Measurements from ENCODE around the gene CLRN3. TPM values are rescaled to one million over a fixed set of nuclear protein-coding genes. Genes with fewer than 3 reads are reported as not detected.

The CLRN3 gene
- total RNA-seq, 2 donors from 2014 or later: not detected

DNA sequence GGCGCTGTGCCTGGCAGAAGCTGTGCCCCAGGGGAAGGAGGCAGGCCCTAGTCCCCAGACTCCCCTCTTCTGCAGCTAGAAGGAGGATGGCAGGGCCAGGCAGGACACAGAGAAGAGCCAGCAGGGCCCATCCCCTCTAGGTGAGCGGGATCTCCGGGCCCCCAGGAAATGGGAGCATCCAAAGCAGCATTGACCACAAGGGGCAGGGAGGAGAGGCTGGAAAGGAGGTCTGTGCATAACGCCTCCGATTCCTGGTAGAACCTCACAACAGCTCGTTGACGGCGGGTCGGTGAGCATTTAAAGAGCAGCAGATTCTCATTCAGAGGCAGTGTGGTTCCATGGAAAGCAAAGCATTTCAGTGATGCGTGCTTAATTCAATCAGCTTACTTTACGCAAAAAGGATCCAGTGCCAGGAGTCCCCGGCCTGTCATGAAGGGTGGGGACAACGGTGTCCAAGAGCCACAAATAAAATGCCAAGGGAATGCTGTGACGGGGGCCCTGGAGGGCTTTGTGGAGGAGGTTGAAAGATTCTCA, 41.0 kb downstream of the CLRN3 start:
- H3K27me3 Mint-ChIP-seq (ENCODE audit: low read depth): peaks cover 8% of the 10 kb centered on the region
- H3K4me3 Mint-ChIP-seq: no peak overlapping the region
- H3K9me3 Mint-ChIP-seq: no peaks in the 10 kb centered on the region
- no peaks in the 10 kb centered on the region for H3K36me3 Mint-ChIP-seq (ENCODE audit: insufficient read depth in 2 of 2)
- DNase-seq (no peak), ATAC-seq (replicated peaks in 1 of 2) (no peak)
- H3K27ac Mint-ChIP-seq: no peak overlapping the region
- no peaks in the 10 kb centered on the region for H3K4me1 Mint-ChIP-seq (ENCODE audit: low read depth)

- ATAC-seq (replicated peaks in 1 of 2) (no peak), DNase-seq (no peak)
- Mint-ChIP-seq H3K4me1 (ENCODE audit: low read depth) (no peaks in the 10 kb centered on the region), H3K27me3 (ENCODE audit: low read depth) (peaks cover 8% of the 10 kb centered on the region), H3K36me3 (ENCODE audit: insufficient read depth in 2 of 2) (no peaks in the 10 kb centered on the region), H3K4me3 (no peak overlapping the region), H3K9me3 (no peaks in the 10 kb centered on the region), H3K27ac (no peak overlapping the region)
These were observed 41.8 kb downstream of the CLRN3 start for GRCh38 chr10:127850944-127851343.

- no peak for ATAC-seq (replicated peaks in 1 of 2)
- Mint-ChIP-seq H3K4me1 (ENCODE audit: low read depth) (no peaks in the 10 kb centered on the region), H3K36me3 (ENCODE audit: insufficient read depth in 2 of 2) (no peaks in the 10 kb centered on the region), H3K4me3 (no peak overlapping the region), H3K9me3 (no peaks in the 10 kb centered on the region), H3K27me3 (ENCODE audit: low read depth) (peaks cover 8% of the 10 kb centered on the region), H3K27ac (no peak overlapping the region)
- no peak for DNase-seq
These were observed 42.8 kb downstream of the CLRN3 start for GRCh38 chr10:127849921-127850320.

DNA sequence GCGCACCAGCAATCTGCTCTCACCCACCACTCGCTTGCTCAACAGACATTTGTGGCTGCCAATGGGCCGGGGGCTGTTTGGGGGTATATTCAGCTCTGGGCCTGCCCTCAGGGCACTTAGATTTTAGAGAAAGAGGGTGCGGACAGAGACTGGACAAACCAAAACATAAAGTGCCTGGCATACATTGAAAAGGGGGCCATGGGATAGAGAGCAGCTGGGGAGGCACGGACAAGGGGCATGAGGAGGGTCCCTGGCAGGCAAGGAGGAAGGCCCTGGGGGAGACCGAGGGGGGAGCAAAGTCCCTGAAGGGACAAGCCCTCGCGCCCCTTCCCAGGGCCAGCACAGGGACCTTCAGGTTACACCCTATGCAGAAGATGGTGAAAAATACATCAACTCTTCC, 43.5 kb downstream of the CLRN3 start:
- Mint-ChIP-seq H3K9me3 (no peaks in the 10 kb centered on the region), H3K4me1 (ENCODE audit: low read depth) (no peaks in the 10 kb centered on the region), H3K4me3 (no peak overlapping the region), H3K27ac (no peak overlapping the region), H3K36me3 (ENCODE audit: insufficient read depth in 2 of 2) (no peaks in the 10 kb centered on the region), H3K27me3 (ENCODE audit: low read depth) (peaks cover 8% of the 10 kb centered on the region)
- ATAC-seq (replicated peaks in 1 of 2) (no peak), DNase-seq (no peak)

DNA sequence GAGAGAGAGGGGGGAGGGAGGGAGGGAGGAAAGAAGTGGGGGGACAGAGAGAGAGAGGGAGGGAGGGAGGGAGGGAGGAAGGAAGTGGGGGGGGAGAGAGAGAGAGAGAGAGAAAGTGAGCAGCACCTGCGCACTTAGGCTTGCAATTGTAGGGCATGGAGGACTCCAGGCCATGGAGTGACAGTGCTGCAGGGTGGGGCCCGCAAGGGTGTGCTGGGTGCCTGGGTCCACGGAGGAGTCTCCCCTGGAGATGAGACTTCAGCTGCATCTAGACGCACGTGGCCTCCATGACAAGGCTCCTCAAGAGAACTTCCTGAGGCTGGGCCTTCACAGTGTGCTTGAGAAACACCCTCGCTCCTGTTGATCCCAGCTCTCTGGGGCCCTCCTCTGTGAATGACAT, 44.5 kb downstream of the CLRN3 start:
- Mint-ChIP-seq H3K27me3 (ENCODE audit: low read depth) (peaks cover 1% of the 10 kb centered on the region), H3K4me3 (no peak overlapping the region), H3K9me3 (no peaks in the 10 kb centered on the region), H3K27ac (no peak overlapping the region), H3K4me1 (ENCODE audit: low read depth) (no peaks in the 10 kb centered on the region), H3K36me3 (ENCODE audit: insufficient read depth in 2 of 2) (no peaks in the 10 kb centered on the region)
- DNase-seq (no peak), ATAC-seq (replicated peaks in 1 of 2) (no peak)

- no peaks in the 10 kb centered on the region for H3K36me3 Mint-ChIP-seq (ENCODE audit: insufficient read depth in 2 of 2)
- H3K27ac Mint-ChIP-seq: no peak overlapping the region
- ATAC-seq (replicated peaks in 1 of 2) (no peak), DNase-seq (no peak)
- H3K4me1 Mint-ChIP-seq (ENCODE audit: low read depth): no peaks in the 10 kb centered on the region
- H3K9me3 Mint-ChIP-seq: no peaks in the 10 kb centered on the region
- no peaks in the 10 kb centered on the region for H3K27me3 Mint-ChIP-seq (ENCODE audit: low read depth)
- no peak overlapping the region for H3K4me3 Mint-ChIP-seq
These were observed 47.0 kb downstream of the CLRN3 start for GRCh38 chr10:127845756-127846155.

GRCh38 chr10:127840884-127841283, 51.9 kb downstream of the CLRN3 start:
- ATAC-seq (replicated peaks in 1 of 2): no peak
- peaks cover 7% of the 10 kb centered on the region for H3K27me3 Mint-ChIP-seq (ENCODE audit: low read depth)
- H3K4me1 Mint-ChIP-seq (ENCODE audit: low read depth): no peaks in the 10 kb centered on the region
- peaks cover 0 to 1% of the 10 kb centered on the region in 2 donors for H3K9me3 Mint-ChIP-seq
- H3K27ac Mint-ChIP-seq: no peak overlapping the region
- no peaks in the 10 kb centered on the region for H3K36me3 Mint-ChIP-seq (ENCODE audit: insufficient read depth in 2 of 2)
- no peak for DNase-seq
- H3K4me3 Mint-ChIP-seq: no peak overlapping the region

DNA sequence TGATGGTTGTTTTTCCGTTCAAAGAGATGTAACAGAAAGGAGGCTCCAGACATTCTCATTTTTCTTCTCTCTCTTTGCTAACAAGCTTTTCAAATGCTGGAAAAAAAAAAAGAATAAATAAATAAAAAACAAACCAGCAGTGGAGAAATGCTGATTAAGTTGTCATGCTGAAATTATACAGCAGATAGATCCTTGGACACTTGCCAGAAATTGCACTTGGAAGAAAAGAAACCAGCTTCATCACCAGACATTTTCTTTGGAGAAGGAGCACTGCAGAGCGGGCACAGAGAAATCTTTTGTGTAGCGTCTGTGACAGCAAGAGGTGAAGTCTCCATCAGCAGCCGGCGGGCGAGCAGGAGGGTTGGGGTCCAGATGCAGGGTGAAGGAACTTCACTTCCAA, 55.8 kb downstream of the CLRN3 start:
- Mint-ChIP-seq H3K4me1 (ENCODE audit: low read depth) (no peaks in the 10 kb centered on the region), H3K27me3 (ENCODE audit: low read depth) (peaks cover 7% of the 10 kb centered on the region), H3K27ac (no peak overlapping the region), H3K36me3 (ENCODE audit: insufficient read depth in 2 of 2) (no peaks in the 10 kb centered on the region), H3K4me3 (no peak overlapping the region), H3K9me3 (peaks cover 0 to 1% of the 10 kb centered on the region in 2 donors)
- DNase-seq (no peak), ATAC-seq (replicated peaks in 1 of 2) (no peak)

DNA sequence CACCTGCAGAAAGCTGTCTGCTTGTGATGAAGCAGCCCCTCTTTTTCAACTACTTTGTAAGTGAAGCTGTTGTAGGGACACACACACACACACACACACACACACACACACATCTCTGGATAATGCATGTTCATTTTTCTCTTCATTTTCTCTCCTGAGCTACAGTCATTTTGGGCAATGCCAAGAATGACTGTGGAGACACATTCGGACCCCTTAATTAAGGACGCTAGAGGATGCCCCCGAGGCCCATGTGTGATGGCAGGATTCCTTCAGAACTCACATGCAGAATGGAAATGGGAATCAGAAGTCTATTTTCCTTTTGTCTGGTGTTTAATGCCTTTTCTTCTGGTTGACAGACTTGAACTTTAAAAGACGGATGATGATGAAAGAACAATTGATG, 56.6 kb downstream of the CLRN3 start:
- Mint-ChIP-seq H3K4me1 (ENCODE audit: low read depth) (no peaks in the 10 kb centered on the region), H3K4me3 (no peak overlapping the region), H3K27ac (no peak overlapping the region), H3K27me3 (ENCODE audit: low read depth) (peaks cover 7% of the 10 kb centered on the region), H3K9me3 (peaks cover 0 to 1% of the 10 kb centered on the region in 2 donors), H3K36me3 (ENCODE audit: insufficient read depth in 2 of 2) (no peaks in the 10 kb centered on the region)
- ATAC-seq (replicated peaks in 1 of 2) (no peak), DNase-seq (no peak)

GRCh38 chr10:127834791-127835190, 58.0 kb downstream of the CLRN3 start:
- peaks cover 7% of the 10 kb centered on the region for H3K27me3 Mint-ChIP-seq (ENCODE audit: low read depth)
- H3K36me3 Mint-ChIP-seq (ENCODE audit: insufficient read depth in 2 of 2): no peaks in the 10 kb centered on the region
- no peak overlapping the region for H3K4me3 Mint-ChIP-seq
- DNase-seq: no peak
- ATAC-seq (replicated peaks in 1 of 2): no peak
- H3K4me1 Mint-ChIP-seq (ENCODE audit: low read depth): no peaks in the 10 kb centered on the region
- no peak overlapping the region for H3K27ac Mint-ChIP-seq
- H3K9me3 Mint-ChIP-seq: peaks cover 0 to 1% of the 10 kb centered on the region in 2 donors

DNA sequence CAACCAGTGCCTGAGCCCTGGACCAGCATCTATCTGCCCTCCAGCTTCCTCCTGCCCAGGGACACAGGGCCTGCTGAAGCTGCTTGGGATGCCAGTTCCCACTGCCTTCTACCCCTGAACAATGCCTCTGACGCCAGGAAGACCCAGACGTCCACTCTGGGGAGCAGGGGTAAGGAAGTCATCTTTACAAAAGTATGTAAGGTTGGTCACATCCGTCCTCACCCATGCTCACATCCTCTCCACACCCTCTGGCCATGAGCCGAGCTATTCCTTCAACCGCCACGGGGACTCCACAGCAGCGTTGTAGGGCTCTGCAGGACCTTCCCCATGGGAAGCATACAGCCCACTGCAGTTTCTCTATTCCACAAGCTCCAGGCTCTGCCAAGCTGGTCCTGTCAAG, 58.5 kb downstream of the CLRN3 start:
- no peak for DNase-seq
- Mint-ChIP-seq H3K27me3 (ENCODE audit: low read depth) (peaks cover 7% of the 10 kb centered on the region), H3K4me1 (ENCODE audit: low read depth) (no peaks in the 10 kb centered on the region), H3K4me3 (no peak overlapping the region), H3K27ac (no peak overlapping the region), H3K9me3 (peaks cover 0 to 1% of the 10 kb centered on the region in 2 donors), H3K36me3 (ENCODE audit: insufficient read depth in 2 of 2) (no peaks in the 10 kb centered on the region)
- no peak for ATAC-seq (replicated peaks in 1 of 2)

DNA sequence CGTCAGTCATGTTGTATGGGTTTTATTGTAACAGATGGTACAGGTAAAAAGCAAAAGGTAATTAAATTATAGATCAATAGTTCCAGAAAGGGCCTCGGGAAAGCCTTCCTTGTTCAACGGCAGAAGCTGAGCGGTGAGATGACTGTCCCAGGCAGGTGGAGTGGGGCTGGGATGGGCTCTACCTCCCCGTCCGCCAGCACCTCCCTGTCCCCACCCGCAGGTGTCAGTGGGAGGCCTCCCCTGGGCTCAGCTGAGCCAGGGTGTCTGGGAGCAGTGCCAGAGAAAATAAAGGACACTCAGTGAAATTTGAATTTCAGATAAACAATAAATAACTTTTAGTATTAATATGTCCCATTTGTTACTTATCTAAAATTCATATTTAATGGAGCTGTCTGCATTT, 58.9 kb downstream of the CLRN3 start:
- Mint-ChIP-seq H3K36me3 (ENCODE audit: insufficient read depth in 2 of 2) (no peaks in the 10 kb centered on the region), H3K4me3 (no peak overlapping the region), H3K27ac (no peak overlapping the region), H3K4me1 (ENCODE audit: low read depth) (no peaks in the 10 kb centered on the region), H3K27me3 (ENCODE audit: low read depth) (peaks cover 7% of the 10 kb centered on the region), H3K9me3 (peaks cover 0 to 1% of the 10 kb centered on the region in 2 donors)
- DNase-seq (no peak), ATAC-seq (replicated peaks in 1 of 2) (no peak)

GRCh38 chr10:127832501-127832900, 60.2 kb downstream of the CLRN3 start:
- ATAC-seq (replicated peaks in 1 of 2): no peak
- Mint-ChIP-seq H3K36me3 (ENCODE audit: insufficient read depth in 2 of 2) (no peaks in the 10 kb centered on the region), H3K27me3 (ENCODE audit: low read depth) (no peaks in the 10 kb centered on the region), H3K4me1 (ENCODE audit: low read depth) (no peaks in the 10 kb centered on the region), H3K27ac (no peak overlapping the region), H3K9me3 (no peaks in the 10 kb centered on the region), H3K4me3 (no peak overlapping the region)
- DNase-seq: no peak

- Mint-ChIP-seq H3K27me3 (ENCODE audit: low read depth) (no peaks in the 10 kb centered on the region), H3K9me3 (no peaks in the 10 kb centered on the region), H3K27ac (no peak overlapping the region), H3K4me3 (no peak overlapping the region), H3K36me3 (ENCODE audit: insufficient read depth in 2 of 2) (no peaks in the 10 kb centered on the region), H3K4me1 (ENCODE audit: low read depth) (no peaks in the 10 kb centered on the region)
- DNase-seq: no peak
- no peak for ATAC-seq (replicated peaks in 1 of 2)
These were observed 62.3 kb downstream of the CLRN3 start for GRCh38 chr10:127830414-127830813.
